ENCODE measurements around the gene ALKAL2. TPM values are rescaled to one million over a fixed set of nuclear protein-coding genes. Genes with fewer than 3 reads are reported as not detected.

The ALKAL2 gene
- total and polyA plus RNA-seq, 10 of the 15 experiments (the other 5 are each of a cell fraction or from before 2014, with no cell fraction given): 0.11 to 0.29 (median 0.11) TPM; not detected in 7

GRCh38 chr2:275466-275865, 12.4 kb downstream of the ALKAL2 start:
- no peak overlapping the region for H3K9ac ChIP-seq (ENCODE audit: control insufficient read depth, insufficient read depth, low read length)
- H3K79me2 ChIP-seq (ENCODE audit: control insufficient read depth, insufficient read depth, low read length): peaks cover 18% of the 10 kb centered on the region
- in situ Hi-C loops (cut with MboI) (no loop called here), intact Hi-C loops (cut with micrococcal nuclease; ENCODE audit: unreplicated experiment) (no loop called here)
- H2AFZ ChIP-seq (ENCODE audit: control insufficient read depth, low read depth, low read length): no peak overlapping the region
- 48% methylated on average over 6 of the region's 6 CpGs for WGBS (ENCODE audit: insufficient coverage, insufficient replicate concordance, low lambda C conversion rate, missing lambda C conversion rate)
- no TSS peak for BruUV-seq (replicated peaks)
- H3K27me3 ChIP-seq (replicated peaks in 1 of 2; ENCODE audit: control insufficient read depth in 2 of 2, insufficient read depth in 2 of 2, low read length in 1 of 2): no peaks in the 10 kb centered on the region
- SMC1A ChIA-PET (ENCODE audit: uncharacterized antibody, unreplicated experiment): interaction anchor here (1.0 to 1.6 kb wide), 2 partner anchors 9 to 30 kb away, joined by 3 to 5 read pairs; no protein-coding TSS in a partner anchor
- no peaks in the 10 kb centered on the region; the same call in 1 of the 2 replicates for H4K20me1 ChIP-seq (ENCODE audit: control insufficient read depth, insufficient read depth)
- no peaks in the 10 kb centered on the region for H3K9me3 ChIP-seq (replicated peaks; ENCODE audit: control insufficient read depth, insufficient read depth, low read length)
- FAIRE-seq (peak; percentile 80), DNase-seq (ENCODE audit: low read depth, low spot score) (peak; percentile 21), ATAC-seq (peak; percentile 94)
- CTCF ChIA-PET: interaction anchor here (1.0 to 3.6 kb wide), 3 partner anchors 15 to 29 kb away, joined by 3 to 33 read pairs (median 4); no protein-coding TSS in a partner anchor
- H3K4me2 ChIP-seq (ENCODE audit: control insufficient read depth, insufficient read depth): 0 out of 2 replicates have a peak overlapping the region, but pooled peaks have one; percentile 30
- RAD21 ChIA-PET (ENCODE audit: unreplicated experiment): interaction anchor here (0.9 kb wide), 1 partner anchor 94 kb away, joined by 3 read pairs; no protein-coding TSS in a partner anchor
- POLR2A ChIA-PET: no interaction called here
- no peak overlapping the region for H3K27ac ChIP-seq (ENCODE audit: control insufficient read depth, insufficient read depth)
- peaks cover 20 to 29% of the 10 kb centered on the region in 2 experiments for H3K36me3 ChIP-seq (ENCODE audit: control insufficient read depth in 2 of 2, insufficient read depth in 2 of 2, low read length in 1 of 2)
- H3K4me3 ChIP-seq: no peak overlapping the region
- peaks cover 12% of the 10 kb centered on the region for H3K4me1 ChIP-seq (ENCODE audit: control insufficient read depth, insufficient read depth, low read length)
- TF ChIP-seq EED (IDR thresholded peaks at IDR 0.05; ENCODE audit: low read depth): 0 out of 2 replicates have a peak, but pooled peaks have one; percentile 25
- TF ChIP-seq DPF2 (IDR thresholded peaks at IDR 0.05): peak; percentile 45; the same call in 1 of the 2 replicates
- peak; percentile 28; the same call in 1 of the 2 replicates for TF ChIP-seq MXI1 (IDR thresholded peaks at IDR 0.05; ENCODE audit: low read depth, low read length)
- peak; percentile 34; the same call in 1 of the 2 replicates for TF ChIP-seq IKZF1 (conservative IDR thresholded peaks at IDR 0.05)
- 0 out of 2 replicates have a peak, but pooled peaks have one; percentile 32 for TF ChIP-seq ATF2 (IDR thresholded peaks at IDR 0.05; ENCODE audit: low read length)
- TF ChIP-seq SREBF2 (IDR thresholded peaks at IDR 0.05; ENCODE audit: low read length): no peak
- 0 out of 2 replicates have a peak, but pooled peaks have one; percentile 12 for TF ChIP-seq RUNX3 (IDR thresholded peaks at IDR 0.05; ENCODE audit: low read length)
- no peak for TF ChIP-seq EZH2 (IDR thresholded peaks at IDR 0.05; ENCODE audit: borderline replicate concordance, control insufficient read depth, low read depth, low read length)
- peak; percentile 27 to 54; a peak in 3 of 4 replicates for TF ChIP-seq EP300 (IDR thresholded peaks at IDR 0.05; ENCODE audit: borderline replicate concordance in 1 of 2, control insufficient read depth in 1 of 2, low read depth in 2 of 2, low read length in 2 of 2)
- no peak for TF ChIP-seq CTCF (IDR thresholded peaks at IDR 0.05 in 2 of 3, conservative IDR thresholded peaks at IDR 0.05 in 1 of 3; ENCODE audit: control insufficient read depth in 2 of 3, extremely low read depth in 1 of 3, insufficient read depth in 1 of 3, low read depth in 3 of 3, low read length in 3 of 3)
- TF ChIP-seq IRF4 (IDR thresholded peaks at IDR 0.05; ENCODE audit: low read depth, low read length): 0 out of 2 replicates have a peak, but pooled peaks have one; percentile 43
- TF ChIP-seq IKZF2 (IDR thresholded peaks at IDR 0.05): peak; percentile 23 to 30; a peak in 2 of 4 replicates
- TF ChIP-seq MEF2B (IDR thresholded peaks at IDR 0.05; ENCODE audit: partially characterized antibody, poor library complexity, severe bottlenecking): peak; percentile 43
- TF ChIP-seq ATF7 (IDR thresholded peaks at IDR 0.05; ENCODE audit: low read depth): no peak
- TF ChIP-seq, protein P1, sequence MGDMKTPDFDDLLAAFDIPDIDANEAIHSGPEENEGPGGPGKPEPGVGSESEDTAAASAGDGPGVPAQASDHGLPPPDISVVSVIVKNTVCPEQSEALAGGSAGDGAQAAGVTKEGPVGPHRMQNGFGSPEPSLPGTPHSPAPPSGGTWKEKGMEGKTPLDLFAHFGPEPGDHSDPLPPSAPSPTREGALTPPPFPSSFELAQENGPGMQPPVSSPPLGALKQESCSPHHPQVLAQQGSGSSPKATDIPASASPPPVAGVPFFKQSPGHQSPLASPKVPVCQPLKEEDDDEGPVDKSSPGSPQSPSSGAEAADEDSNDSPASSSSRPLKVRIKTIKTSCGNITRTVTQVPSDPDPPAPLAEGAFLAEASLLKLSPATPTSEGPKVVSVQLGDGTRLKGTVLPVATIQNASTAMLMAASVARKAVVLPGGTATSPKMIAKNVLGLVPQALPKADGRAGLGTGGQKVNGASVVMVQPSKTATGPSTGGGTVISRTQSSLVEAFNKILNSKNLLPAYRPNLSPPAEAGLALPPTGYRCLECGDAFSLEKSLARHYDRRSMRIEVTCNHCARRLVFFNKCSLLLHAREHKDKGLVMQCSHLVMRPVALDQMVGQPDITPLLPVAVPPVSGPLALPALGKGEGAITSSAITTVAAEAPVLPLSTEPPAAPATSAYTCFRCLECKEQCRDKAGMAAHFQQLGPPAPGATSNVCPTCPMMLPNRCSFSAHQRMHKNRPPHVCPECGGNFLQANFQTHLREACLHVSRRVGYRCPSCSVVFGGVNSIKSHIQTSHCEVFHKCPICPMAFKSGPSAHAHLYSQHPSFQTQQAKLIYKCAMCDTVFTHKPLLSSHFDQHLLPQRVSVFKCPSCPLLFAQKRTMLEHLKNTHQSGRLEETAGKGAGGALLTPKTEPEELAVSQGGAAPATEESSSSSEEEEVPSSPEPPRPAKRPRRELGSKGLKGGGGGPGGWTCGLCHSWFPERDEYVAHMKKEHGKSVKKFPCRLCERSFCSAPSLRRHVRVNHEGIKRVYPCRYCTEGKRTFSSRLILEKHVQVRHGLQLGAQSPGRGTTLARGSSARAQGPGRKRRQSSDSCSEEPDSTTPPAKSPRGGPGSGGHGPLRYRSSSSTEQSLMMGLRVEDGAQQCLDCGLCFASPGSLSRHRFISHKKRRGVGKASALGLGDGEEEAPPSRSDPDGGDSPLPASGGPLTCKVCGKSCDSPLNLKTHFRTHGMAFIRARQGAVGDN (IDR thresholded peaks at IDR 0.05): peak; percentile 33; the same call in 1 of the 2 replicates
- TF ChIP-seq MTA3 (IDR thresholded peaks at IDR 0.05; ENCODE audit: borderline replicate concordance, low read length): no peak

All from GM12878 (cell line).